Stimulated activated CD8-positive, alpha-beta memory T cell treated with anti-CD3 and anti-CD28 coated beads, Interleukin-4, amount 100 ng/mL, for 48 hours (primary cell): ENCODE results near the gene BARHL1.

Experiments
- DNase-seq: peaks from one replicate; pipeline ENCODE4 v3.0.0-alpha.2; 2020

BARHL1 gene

DNA sequence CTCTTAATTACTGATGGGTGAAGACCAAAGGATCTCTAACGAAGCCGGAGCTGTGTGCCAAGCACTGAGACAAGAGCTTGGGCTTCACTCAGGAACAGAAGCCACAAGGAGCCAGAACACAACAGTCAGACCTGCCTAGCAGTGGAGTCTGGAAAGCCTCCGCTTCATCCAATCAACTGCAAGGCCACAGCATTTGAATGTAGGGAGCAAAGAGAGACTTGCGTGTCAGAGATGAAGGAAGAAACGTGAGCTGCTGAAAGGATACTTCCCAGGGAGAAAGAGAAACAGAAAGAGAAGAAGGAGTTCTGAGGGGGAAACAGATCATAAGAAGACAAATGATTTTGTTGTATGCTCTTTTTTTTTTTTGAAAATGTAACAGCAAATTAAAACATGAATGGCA lies 43.9 kb downstream of the BARHL1 start:
- no peak for DNase-seq

GRCh38 chr9:132627106-132627505 lies 44.7 kb downstream of the BARHL1 start:
- DNase-seq = no peak

DNA sequence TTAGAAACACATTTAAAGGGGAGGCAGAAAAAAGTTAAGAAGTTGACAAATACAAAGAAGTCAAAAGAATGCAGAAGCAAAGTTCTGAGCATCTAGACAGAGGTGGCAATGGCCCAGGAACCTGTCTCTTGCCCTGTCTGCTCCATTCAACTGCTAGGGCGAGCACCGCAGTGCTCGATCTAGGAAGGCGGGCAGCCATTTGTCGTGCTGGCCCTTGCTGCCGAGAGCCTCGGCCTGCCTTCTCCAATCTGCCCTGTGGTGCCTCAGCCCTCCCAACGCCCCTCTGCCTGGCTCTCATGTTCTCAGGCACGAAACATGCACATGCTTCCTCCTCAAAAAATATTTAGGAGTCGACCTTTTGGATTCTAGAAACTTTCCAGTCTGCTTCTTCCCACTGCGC lies 45.2 kb downstream of the BARHL1 start:
- no peak for DNase-seq

DNA sequence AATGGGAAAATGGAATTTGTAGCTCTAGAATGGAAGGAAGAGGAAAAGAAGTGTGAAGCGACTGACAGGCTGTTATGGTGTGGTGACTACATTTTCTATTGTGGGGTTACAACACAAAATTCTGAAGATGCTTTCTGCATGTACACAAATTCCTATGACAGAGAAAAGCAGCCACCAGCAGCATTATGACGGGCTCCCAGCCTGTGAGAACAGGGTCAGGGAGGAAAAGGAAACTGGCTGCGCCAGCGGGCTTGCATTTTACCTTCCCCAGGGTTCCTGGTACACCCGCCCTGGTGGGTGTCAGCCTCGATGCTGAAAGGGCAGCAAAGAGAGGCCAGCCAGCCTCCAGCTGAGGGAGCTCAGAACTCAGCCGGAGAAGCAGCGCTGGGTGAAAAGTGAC lies 46.3 kb downstream of the BARHL1 start:
- no peak for DNase-seq

- DNase-seq = no peak
Observed at GRCh38 chr9:132630116-132630515, 47.7 kb downstream of the BARHL1 start.

DNA sequence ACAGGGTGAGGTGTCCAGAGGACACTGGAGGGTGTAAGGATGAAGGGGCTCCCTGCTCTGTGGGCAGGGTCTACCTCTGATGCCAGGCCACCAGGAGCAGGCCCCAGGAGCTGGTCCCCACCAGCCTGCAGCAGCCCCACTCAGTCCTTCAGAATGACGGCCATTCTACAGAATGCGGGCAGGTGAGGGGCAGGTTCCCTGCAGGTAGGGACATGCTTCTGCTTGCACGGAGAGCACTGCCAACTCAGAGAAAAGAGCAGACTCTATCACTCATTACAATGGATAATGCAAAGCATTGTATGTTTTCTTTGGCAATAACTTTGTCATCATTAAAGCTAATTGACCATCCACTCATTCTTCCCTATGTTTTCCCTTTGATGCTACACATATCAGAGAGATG lies 48.4 kb downstream of the BARHL1 start:
- DNase-seq = no peak

- DNase-seq = no peak
Observed at GRCh38 chr9:132631280-132631679, 48.9 kb downstream of the BARHL1 start.

DNA sequence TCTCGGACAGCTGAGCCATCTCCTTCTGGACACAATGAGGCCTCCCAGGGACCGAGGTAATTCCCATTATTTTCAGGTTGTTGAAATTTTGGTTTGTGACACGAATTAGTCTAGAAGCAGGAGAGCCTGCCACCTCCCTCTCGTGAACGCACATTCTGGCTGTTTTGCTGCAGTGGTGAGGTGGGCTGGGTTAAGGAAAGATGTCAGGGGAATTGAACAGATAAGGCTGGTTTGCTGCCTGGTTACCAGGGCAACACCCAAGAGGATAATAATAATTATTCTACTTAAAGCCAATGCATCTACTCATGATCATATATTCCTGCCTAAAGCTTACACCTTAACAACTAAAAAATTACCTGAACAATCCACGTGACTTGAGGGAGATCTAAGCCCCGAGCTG lies 49.3 kb downstream of the BARHL1 start:
- DNase-seq = no peak

- DNase-seq = no peak
Observed at GRCh38 chr9:132632413-132633129, 50.2 kb downstream of the BARHL1 start.

DNA sequence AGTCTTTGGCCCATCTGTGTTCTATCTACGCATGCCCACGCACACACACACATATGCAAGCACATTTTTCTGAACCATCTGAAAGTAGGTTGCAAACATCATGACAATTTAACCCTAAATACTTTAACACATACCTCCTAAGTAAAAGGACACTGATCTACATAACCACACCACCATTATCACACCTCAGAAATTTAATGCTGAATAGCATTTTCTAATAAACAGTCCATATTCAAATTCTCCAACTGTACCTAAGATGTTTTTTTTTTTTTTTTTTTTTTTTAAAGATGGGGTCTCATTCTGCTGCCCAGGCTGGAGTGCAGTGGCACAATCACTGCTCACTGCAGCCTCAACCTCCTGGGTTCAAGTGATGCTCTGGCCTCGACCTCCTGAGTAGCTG lies 51.9 kb downstream of the BARHL1 start:
- no peak for DNase-seq

DNA sequence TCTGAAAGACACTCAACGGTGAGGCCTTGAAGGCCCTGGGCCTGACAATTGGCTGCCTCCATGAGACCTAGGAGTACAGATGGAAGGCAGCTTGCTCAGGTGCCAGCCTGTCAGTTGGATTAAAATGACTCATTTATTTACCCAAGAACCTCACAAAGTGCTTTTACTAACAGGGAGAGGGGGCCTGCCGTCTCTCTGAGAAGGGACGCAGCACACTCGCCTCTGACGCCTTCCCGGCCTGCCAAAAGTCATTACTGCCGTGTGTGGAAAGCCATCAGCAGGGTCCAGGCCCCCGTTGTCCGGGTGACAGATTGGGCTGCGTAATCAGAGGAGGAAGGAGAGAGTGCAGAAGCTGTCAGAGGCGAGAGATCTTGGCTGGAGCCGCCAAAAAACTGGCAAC lies 54.9 kb downstream of the BARHL1 start:
- no peak for DNase-seq

DNA sequence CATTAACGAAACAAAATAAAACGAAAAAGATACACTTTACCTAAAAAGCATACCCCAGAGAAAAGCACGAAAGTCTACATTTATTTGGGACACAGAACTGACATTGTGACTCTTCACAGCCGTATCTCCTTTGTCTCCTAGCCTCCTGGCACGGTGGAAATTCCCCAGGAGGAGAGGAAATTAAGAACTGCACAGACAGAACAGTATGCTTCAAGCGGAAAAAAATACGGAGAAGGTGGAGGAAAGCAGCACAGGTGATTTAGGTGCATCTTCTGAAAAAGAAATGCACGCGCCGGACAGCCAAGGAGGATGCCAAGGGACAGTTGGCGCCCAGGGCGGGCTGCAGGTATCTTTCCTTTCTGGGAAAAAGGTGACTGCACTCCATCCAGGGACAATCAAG lies 55.4 kb downstream of the BARHL1 start:
- no peak for DNase-seq

DNA sequence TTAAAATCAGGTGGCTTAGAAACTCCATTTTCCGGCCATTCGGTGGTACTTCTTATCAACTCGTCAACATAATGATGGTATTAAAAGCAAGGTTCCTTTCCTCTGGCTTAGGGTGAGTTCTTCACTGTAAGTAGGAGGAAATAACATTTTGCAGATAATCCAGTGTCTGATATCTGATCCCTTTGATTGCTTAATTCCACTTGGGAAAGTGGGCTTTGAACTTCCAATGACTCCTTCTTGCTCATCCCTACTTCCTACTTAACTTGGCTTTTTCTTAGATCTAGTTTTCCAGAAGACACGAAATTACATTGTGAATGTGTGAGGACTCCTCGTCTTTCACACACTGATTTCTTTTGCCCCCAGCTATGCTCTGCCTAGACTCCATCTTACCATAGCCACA lies 55.8 kb downstream of the BARHL1 start:
- DNase-seq = no peak

GRCh38 chr9:132639322-132639721 lies 56.9 kb downstream of the BARHL1 start:
- DNase-seq = no peak
